Right lobe of liver (tissue), 4 donors: ENCODE measurements around the gene HSD17B2.

ENCODE experiments used
- CTCF ChIP-seq, 4 donors: fragments of 200-600 bp in 3 of 4; fragments of 450-650 bp in 1 of 4; IDR thresholded peaks; one replicate each; pipeline versions ENCODE4 v1.5.1 to v1.8.0; 2016 to 2022; ENCODE audit warnings: antibody characterized with exemption in 4 of 4, mild to moderate bottlenecking in 2 of 4
- POLR2A ChIP-seq: fragments of 450-650 bp; IDR thresholded peaks from one replicate; pipeline ENCODE4 v1.6.1; 2017; ENCODE audit warnings: antibody characterized with exemption, mild to moderate bottlenecking
- donor health status: DM: no; HTN: no; CAD: no.
- donor health status: DM: no; HTN: no; CAD: no.
- donor health status: DM: no; HTN: yes; CAD: no.

GRCh38 chr16:82017911-82018568 lies 17.0 kb upstream of the HSD17B2 start:
- no peak for TF ChIP-seq CTCF (IDR thresholded peaks at IDR 0.05)
- TF ChIP-seq POLR2A, result no peak
